C4-2B (cell line): ENCODE results near the gene CLEC4A.

Source experiments
- ZFX ChIP-seq: fragments of 450-650 bp; IDR thresholded peaks from 2 replicates; pipeline ENCODE4 v1.6.1; 2017
- TF ChIP-seq, protein P1 (sequence below): fragments of 450-650 bp; conservative IDR thresholded peaks from 2 replicates; pipeline ENCODE4 v1.5.1; 2017; ENCODE audit warnings: mild to moderate bottlenecking

DNA sequence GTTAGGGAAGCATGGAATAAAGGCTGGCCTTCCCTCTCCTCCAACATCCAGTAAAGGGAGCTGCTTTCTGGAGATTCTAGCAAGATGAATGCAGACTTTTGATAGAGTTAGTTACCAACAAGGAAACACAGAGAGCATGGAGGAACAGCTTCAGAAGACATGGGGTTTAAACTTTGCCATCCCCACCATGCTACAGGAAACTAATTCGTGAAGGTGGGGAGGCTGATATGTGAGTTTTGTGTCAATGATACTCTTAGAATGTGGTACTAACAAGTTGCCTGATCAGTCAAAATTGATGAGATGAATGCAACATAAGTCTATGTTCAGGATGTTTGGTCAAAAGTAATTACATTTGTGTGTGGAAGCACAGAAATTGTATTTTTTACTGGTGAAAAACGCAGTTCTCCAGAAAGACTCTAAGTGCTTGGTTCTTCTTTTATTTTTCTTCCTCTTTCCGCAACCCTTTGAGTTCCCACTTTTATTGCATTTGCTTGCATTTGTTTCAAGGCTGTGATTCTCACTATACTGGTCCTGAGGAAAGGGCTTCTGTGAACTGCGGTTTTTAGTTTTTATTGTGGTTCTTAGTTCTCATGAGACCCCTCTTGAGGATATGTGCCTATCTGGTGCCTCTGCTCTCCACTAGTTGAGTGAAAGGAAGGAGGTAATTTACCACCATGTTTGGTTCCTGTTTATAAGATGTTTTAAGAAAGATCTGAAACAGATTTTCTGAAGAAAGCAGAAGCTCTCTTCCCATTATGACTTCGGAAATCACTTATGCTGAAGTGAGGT, at the start of gene CLEC4A:
- TF ChIP-seq, protein P1, sequence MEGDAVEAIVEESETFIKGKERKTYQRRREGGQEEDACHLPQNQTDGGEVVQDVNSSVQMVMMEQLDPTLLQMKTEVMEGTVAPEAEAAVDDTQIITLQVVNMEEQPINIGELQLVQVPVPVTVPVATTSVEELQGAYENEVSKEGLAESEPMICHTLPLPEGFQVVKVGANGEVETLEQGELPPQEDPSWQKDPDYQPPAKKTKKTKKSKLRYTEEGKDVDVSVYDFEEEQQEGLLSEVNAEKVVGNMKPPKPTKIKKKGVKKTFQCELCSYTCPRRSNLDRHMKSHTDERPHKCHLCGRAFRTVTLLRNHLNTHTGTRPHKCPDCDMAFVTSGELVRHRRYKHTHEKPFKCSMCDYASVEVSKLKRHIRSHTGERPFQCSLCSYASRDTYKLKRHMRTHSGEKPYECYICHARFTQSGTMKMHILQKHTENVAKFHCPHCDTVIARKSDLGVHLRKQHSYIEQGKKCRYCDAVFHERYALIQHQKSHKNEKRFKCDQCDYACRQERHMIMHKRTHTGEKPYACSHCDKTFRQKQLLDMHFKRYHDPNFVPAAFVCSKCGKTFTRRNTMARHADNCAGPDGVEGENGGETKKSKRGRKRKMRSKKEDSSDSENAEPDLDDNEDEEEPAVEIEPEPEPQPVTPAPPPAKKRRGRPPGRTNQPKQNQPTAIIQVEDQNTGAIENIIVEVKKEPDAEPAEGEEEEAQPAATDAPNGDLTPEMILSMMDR: no peak
- no peak for TF ChIP-seq ZFX
